GM12801 (cell line): ENCODE results near the gene POPDC3.

Experiments used
- CTCF ChIP-seq: IDR thresholded peaks from one replicate; pipeline ENCODE4 v1.5.1; 2011; ENCODE audit warnings: control low read depth; ENCODE audit not compliant: insufficient read length; ENCODE audit errors: extremely low read depth

POPDC3 gene

GRCh38 chr6:105193647-105194046, 13.8 kb upstream of the POPDC3 start:
- no peak for TF ChIP-seq CTCF

DNA sequence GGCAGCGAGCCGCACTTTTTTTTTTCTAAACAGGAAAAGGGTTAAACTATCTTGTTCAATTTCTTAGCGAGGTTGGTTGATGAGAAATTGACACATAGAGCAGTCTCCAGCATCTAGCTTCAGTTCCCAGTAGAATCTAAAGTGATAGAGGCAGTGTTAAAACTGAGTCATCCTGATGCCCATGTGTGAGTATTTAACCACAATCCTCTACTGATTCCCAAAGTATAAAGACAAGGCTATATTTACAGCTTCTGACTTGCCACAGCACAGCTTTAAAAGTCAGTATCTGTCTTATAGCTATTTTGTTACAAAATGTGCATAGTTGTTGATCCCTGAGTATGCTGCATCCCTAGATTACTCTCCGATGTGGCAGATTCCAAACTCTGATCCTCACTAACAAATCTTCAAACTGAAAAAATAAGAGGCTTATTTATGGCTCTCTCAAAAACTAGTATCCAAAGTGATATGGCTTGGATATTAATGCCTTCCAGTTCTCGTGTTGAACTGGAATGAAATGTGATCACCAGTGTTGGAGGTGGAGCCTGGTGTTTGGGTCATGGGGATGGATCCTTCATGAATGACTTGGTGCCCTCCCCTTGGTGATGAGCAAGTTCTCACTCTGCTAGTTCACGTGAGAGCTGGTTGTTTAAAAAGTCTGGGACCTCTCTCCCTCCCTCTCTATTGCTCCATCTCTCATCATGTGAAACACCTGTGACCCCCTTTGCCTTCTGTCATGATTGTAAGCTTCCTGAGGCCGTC, 13.1 kb upstream of the POPDC3 start:
- no peak for TF ChIP-seq CTCF

GRCh38 chr6:105191351-105191750, 11.5 kb upstream of the POPDC3 start:
- no peak for TF ChIP-seq CTCF

- TF ChIP-seq CTCF, result no peak
Observed at GRCh38 chr6:105189026-105189820, 9.4 kb upstream of the POPDC3 start.

- TF ChIP-seq CTCF, result no peak
Observed at GRCh38 chr6:105188251-105188650, 8.4 kb upstream of the POPDC3 start.

GRCh38 chr6:105186576-105186975, 6.8 kb upstream of the POPDC3 start:
- TF ChIP-seq CTCF, result no peak

DNA sequence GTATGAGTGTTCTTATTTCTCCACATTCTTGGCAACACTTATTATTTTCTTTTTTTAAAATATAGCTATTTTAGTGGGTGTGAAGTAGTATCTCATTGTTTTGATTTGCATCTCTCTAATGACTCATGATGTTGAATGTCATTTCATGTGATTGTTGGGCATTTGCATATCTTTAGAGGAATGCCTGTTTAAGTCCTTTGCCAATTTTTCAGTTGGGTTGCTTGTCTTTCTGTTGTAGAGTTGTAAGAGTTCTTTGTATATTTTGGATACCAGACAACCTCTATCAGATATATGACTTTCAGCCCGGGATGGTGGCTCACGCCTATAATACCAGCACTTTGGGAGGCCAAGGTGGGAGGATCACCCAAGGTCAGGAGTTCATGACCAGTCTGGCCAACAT, 5.1 kb upstream of the POPDC3 start:
- no peak for TF ChIP-seq CTCF
